OCI-LY1 (cell line): ENCODE measurements around the gene TNFRSF18.

ENCODE experiments used
- EZH2 ChIP-seq: fragments of 200-600 bp; sonication (generic), shearing (Covaris generic); IDR thresholded peaks from 2 replicates; pipeline ENCODE4 v1.8.0; 2017; ENCODE audit warnings: borderline replicate concordance, mixed run types, mild to moderate bottlenecking, antibody characterized with exemption, low read length, moderate library complexity, mixed read lengths
- TF ChIP-seq, protein P1 (sequence below): fragments of 200-600 bp; sonication (generic), shearing (Covaris generic); IDR thresholded peaks from 2 replicates; pipeline ENCODE4 v1.5.1; 2017; ENCODE audit warnings: mild to moderate bottlenecking, antibody characterized with exemption, low read length, moderate library complexity, mixed read lengths

DNA sequence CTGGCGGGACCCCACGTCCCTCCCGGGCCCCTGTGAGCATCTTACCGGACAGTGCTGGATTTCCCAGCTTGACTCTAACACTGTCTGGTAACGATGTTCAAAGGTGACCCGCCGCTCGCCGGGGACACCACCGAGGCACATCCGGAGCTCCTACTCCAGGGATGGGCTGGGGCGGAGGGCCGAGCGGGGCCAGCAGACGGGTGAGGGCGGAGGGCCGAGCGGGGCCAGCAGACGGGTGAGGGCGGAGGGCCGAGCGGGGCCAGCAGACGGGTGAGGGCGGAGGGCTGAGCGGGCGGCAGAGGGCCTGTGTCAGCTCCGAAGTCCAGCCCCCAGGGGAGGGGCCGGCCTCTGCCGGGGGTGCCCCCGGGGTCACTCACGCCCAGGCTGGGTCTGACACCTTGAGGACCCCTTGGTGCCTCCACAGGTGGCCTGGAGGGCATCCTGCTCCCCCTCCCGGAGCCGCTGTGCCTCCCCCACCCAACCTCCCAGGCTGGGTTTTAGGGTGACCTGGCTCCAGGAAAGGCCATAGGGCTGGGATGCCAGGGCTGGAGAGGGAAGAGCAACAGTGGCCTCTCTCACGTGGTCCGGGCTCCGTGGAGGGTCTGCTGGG lies 38.4 kb downstream of the TNFRSF18 start:
- TF ChIP-seq, protein P1, sequence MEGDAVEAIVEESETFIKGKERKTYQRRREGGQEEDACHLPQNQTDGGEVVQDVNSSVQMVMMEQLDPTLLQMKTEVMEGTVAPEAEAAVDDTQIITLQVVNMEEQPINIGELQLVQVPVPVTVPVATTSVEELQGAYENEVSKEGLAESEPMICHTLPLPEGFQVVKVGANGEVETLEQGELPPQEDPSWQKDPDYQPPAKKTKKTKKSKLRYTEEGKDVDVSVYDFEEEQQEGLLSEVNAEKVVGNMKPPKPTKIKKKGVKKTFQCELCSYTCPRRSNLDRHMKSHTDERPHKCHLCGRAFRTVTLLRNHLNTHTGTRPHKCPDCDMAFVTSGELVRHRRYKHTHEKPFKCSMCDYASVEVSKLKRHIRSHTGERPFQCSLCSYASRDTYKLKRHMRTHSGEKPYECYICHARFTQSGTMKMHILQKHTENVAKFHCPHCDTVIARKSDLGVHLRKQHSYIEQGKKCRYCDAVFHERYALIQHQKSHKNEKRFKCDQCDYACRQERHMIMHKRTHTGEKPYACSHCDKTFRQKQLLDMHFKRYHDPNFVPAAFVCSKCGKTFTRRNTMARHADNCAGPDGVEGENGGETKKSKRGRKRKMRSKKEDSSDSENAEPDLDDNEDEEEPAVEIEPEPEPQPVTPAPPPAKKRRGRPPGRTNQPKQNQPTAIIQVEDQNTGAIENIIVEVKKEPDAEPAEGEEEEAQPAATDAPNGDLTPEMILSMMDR, result no peak
- TF ChIP-seq EZH2, result no peak
